GM04503 (cell line): ENCODE results near the gene MTO1.
"Not testable (repeated sequence)": the region's sequence is repeated elsewhere in the genome, so short reads cannot be mapped to it uniquely, and the experiment has no call there.

ENCODE experiments used
- DNase-seq: peaks from one replicate; pipeline ENCODE4 v3.0.0-alpha.2; 2012; ENCODE audit warnings: low read depth

MTO1 gene, protein sequence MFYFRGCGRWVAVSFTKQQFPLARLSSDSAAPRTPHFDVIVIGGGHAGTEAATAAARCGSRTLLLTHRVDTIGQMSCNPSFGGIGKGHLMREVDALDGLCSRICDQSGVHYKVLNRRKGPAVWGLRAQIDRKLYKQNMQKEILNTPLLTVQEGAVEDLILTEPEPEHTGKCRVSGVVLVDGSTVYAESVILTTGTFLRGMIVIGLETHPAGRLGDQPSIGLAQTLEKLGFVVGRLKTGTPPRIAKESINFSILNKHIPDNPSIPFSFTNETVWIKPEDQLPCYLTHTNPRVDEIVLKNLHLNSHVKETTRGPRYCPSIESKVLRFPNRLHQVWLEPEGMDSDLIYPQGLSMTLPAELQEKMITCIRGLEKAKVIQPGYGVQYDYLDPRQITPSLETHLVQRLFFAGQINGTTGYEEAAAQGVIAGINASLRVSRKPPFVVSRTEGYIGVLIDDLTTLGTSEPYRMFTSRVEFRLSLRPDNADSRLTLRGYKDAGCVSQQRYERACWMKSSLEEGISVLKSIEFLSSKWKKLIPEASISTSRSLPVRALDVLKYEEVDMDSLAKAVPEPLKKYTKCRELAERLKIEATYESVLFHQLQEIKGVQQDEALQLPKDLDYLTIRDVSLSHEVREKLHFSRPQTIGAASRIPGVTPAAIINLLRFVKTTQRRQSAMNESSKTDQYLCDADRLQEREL

DNA sequence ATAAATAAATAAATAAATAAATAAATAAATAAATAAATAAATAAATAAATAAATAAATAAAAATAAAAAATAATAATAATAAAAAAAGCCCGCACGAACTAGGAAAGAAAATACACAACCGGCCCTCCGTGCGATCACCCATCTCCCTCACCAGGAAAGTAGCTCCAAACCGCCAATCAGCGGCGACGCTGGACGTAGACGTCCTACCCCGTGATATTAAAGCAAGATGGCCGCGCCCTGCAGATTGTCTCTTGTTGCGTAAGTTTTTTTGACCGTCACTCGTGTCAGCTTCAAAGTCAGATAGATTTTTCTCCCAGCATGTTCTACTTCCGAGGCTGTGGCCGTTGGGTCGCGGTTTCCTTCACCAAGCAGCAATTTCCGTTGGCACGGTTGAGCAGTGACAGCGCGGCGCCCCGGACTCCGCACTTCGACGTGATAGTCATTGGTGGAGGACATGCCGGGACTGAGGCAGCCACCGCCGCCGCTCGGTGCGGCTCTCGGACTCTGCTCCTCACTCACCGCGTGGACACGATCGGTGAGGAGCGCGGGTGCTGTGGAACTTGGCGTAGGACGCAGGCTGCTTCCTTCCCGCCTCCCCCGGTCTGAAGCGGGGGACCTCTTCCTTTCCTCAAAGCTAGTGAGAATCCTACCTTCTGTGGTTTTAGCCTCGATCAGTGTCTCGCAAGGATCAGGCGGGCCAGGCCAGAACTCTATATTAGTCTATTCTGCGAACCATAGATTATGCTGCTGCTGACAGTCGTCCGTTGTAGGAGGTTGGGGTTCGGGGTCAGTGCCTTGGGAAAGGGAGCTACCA is at the start of gene MTO1:
TSS of gene MTO1 (plus strand) at position 201 of the 814 bp plus-strand sequence. CDS start at position 319, 118 bp downstream.
- peak; percentile 68 for DNase-seq

DNA sequence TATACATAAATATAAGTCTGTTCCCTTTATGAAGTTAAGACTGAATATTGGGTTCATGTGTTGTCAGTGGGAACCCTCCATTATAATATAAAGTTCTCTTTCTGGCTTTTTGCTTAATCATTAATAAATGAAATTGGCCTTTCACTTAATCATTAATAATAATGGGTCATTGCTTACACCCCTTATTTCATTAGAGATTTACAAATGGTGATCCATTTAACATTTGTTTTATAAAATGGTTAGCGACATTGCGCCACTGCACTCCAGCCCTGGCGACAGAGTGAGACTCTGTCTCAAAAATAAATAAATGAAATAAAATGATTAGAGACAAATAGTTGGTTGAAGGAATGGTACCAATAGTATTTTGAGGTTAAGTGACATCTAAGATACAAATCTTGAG is 48.4 kb upstream of the MTO1 start:
- no peak for DNase-seq

DNA sequence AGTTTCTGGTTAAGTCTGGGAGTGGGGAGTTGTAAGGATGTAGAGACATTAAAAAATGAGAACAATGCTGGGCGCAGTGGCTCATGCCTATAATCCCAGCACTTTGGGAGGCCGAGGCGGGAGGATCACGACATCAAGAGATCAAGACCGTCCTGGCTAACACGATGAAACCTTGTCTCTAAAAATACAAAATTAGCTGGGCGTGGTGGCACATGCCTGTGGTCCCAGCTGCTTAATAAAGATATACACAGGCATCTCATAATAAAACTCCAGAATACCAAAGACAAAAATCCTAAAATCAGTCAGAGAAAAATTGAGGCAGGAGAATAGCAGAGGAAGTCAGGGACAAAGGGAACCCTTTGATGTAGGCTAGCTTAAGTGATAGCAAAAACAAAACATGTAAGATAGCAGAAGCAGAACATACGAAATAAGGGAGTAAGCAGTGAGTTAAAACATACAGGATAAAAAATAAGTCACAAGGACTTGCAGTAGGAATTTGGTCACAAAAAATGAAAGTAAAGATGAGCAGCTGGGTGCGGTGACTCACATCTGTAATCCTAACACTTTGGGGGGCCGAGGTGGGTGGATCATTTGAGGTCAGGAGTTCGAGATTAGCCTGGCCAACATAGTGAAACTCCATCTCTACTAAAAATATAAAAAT is 43.3 kb upstream of the MTO1 start:
- DNase-seq = no peak

DNA sequence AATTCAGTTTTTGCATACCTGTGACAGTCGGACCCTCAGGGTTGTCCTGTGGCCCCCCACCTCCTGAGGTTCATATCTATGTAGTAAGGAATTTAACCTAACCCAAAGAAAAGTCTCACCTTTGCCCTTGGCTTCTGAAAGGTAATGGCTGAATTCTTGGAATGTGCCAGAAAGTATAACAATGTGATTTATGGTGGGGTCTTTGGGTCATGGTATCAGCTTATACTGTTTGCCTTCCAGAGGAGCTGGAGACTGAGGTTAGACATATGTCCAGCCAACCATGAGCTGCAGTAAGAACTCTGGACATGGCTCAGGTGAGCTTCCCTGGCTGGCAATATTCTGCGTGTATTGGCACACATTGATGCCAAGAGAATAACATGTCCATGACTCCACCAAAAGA is 40.0 kb upstream of the MTO1 start:
- DNase-seq = no peak

DNA sequence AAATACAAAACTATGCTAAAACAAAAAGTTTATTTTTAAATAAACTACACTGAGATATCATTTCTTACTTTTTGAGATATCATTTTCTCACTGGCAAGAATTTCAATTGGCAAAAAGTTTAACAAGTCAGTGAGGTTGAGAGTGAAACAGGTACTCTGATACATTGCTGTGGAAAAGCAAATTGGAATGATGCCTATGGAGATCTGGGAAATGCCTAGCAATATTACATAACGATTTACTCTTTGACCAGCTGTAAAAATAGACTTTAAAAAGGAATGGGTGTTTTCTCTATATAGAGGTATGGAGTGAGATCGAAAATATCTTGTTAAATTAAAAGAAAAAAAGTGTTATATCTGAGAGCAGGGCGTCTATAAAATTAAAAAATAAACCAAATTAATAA is 26.3 kb upstream of the MTO1 start:
- DNase-seq = no peak

DNA sequence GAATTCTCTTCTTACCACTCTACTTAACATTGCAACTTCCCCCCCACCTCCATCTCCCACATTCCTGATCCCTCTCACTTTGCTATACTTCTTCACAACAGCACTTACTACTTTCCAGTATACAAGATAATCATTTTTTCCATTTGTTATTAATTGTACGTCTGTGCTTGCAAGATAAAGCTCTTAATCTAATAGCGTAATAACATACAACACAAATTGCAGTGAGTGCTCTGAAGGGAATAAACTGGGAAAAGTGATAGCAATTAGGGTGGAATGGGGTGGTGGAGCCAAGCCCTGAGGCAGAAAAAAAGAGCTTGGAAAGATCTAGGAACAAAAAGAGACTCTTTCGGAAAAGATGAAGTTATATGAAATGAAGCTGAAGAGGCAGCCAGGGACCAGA is 18.0 kb upstream of the MTO1 start:
- DNase-seq = no peak

DNA sequence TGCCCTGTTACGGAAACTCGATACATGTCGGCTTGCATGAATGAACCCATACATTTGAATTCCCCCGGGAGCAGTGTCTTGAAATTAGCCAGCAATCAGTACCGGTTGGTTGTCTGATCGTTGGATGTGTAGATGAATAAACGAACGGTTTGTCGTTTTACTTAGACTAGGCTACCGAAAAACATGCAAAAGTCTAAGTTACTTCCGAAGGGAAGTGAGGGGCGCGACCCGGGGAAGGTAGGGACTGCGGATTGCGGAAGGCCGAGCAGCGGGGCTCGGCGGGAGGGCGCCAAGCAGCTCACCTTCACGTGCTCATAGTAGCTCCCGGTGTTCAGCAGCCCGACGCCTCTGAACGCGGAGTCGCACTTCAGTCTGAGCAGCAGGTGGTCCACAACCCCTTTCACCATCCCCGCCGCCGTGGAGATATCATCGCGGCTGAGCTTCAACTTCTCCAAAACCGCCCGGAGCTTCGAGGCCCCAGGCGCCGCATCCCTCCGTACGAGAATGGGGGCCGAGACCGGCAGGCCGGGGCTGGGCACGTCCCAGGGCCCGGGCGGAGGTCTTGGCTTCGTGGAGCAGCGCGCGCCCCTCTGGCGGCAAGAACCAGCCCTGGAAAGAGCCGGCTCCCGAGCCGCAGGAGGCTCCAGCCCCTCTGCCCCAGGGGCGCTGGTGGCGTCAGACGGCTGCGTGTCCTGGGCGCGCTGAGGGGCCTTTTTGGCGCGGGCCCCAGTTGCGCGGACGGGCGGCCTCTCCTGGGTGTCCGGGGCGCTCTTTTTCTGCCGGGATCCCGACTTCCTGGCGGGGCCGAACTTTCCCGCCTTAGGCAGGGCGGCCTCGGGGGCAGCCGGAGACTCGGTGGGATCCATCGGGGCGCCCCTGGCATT is 10.1 kb upstream of the MTO1 start:
- no peak for DNase-seq

DNA sequence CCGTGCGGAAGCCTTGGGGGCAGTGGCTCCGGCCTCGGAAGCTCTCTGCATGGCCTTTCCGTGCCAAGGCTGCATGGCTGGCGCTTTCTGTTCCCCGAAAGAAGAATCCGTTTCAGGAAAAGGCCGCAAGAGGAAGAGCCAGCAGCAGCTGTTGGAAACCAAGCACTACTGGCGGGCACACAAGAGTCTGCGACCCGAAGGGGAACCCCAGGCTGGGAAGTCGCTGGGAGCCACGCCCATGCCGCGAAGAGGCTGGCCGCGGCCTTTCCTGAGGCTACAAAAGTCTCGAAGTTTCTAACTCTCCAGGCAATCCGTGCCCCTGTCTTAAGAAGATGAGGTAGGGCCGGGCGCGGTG is 9.5 kb upstream of the MTO1 start, which contains the start of gene CGAS:
TSS of gene CGAS (minus strand) at position 191 of the 355 bp plus-strand sequence. CDS start at position 75, 116 bp downstream.
- DNase-seq = peak; percentile 28

DNA sequence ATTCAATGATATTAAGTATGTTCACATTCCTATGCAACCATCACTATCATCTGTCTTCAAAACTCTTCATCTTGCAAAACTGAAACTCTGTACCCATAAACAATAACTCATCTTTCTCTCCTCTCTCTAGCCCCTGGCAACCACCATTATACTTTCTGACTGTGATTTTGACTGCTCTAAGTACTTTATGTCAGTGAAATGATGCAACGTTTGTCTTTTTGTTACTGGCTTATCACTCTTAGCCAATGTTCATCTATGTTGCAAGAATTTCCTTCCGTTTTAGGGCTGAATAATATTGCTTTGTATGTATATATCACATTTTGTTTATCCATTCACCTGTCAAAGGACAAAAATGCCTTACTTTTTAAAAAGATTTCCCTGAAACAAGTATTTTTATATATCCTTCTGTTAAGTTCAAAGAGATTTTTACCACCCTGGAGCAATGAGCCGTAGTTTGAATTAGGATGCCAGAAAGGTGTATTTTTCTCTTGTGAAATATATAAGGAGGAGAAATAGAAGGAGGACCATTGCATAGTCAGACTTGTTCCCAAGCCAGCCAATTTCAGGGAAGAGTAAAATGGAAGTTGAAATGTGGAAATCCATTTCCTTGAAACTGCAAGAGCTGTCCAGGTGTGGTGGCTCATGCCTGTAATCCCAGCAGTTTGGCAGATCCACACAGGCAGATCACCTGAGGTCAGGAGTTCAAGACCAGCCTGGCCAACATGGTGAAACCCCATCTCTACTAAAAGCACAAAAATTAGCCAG is 5.5 kb upstream of the MTO1 start:
- no peak for DNase-seq

DNA sequence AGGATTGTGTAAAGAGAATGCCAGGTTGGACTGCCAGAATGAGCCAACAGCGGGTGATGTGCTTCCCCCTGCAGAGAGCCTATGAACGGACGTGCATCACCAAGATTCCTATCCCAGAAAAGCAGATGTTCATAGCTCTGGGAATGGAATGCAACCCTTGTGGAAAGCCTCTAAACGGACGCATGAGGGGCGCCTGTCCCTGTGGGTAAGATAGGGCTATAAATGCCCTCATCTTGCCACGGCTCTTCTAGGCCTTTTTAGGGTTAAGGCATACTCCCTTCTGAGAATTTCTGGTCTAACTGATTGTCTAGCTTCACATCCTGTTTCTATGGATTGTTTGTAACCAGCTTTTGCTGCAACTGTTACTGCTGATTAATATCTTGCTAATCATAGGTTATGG is 2.1 kb upstream of the MTO1 start:
- not testable (repeated sequence) for DNase-seq

DNA sequence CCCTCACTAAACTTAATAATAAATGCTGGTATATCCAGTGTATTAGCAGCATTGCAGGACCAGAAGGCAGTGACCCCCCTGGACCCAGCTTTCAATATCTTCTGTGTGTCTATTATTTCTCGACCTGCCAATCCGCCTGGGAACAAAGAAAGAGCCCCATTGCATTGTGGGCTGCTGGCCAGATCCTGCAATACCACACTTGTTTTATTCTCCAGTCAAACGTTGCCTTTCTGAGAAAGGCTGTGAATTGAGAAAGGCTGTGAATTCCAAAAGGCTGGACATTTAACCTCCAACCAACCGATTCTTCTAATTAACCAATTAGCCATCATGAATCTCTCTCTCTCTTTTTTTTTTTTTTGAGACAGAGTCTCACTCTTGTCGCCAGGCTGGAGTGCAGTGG is 1.5 kb upstream of the MTO1 start:
- no peak for DNase-seq

DNA sequence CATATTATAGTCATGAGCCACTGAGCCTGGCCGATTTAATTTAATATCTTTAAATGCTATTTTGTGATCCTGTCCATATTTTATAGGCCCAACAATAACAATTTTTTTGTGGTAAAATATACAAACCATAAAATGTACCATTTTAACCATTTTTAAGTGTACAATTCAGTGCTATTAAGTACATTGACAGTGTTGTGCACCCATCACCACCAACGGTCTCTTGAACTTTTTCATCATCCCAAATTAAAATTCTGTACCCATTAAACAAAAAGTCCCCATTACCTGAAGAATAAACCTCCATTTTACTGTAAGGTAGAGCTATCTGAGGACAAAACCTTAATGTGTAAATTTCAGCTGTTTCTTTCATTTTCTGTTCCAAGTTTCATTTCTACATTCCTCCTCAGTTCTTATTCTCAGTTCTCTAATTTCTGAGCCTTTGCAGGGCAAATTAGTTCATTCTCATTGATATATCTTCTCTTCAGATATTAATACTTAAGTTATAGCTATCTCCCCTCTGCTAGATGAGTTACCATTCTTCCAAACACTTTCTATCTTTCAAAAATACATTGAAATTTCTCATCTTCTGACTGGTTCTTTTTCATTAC is 10.3 kb downstream of the MTO1 start:
- no peak for DNase-seq

DNA sequence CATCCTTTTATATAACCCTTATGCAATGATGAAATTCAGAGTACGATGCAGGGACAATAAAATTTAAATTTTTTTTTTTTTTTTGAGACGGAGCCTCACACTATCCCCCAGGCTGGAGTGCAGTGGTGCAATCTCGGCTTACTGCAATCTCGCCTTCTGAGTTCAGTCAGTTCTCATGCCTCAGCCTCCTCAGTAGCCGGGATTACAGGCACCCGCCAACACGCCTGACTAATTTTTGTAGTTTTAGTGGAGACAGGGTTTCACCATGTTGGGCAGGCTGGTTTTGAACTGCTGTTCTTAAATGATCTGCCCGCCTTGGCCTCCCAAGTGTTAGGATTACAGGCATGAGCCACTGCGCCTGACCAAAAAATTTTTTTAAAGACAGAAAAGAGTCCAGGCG is 15.2 kb downstream of the MTO1 start:
- no peak for DNase-seq

DNA sequence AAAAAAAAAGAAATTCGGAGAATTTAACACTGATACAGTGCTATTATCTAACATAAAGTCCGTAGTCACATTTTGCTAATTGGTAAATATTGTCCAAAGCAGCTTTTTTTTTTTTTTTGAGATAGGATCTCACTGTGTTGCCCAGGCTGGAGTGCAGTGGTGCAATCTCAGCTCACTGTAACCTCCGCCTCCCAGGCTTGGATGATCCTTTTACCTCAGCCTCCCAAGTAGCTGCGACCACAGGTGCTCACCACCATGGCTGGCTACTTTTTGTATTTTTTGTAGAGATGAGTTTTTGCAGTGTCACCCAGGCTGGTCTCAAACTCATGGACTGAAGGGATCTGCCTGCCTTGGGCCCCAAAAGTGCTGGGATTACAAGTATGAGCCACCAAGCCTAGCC is 15.9 kb downstream of the MTO1 start:
- DNase-seq = no peak

DNA sequence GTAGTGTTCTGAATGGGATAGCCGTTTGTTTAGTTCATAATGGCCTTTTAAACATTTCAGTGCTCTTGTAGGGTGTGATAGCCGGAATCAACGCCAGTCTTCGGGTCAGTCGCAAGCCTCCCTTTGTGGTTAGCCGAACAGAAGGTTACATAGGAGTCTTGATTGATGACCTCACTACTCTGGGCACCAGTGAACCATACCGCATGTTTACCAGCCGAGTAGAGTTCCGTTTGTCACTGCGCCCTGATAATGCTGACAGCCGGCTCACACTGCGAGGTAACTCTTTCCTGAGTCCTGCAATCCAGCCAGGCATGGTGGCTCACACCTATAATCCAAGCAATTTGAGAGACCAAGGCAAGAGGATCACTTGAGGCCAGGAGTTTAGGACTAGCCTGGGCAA is 20.4 kb downstream of the MTO1 start:
- no peak for DNase-seq

DNA sequence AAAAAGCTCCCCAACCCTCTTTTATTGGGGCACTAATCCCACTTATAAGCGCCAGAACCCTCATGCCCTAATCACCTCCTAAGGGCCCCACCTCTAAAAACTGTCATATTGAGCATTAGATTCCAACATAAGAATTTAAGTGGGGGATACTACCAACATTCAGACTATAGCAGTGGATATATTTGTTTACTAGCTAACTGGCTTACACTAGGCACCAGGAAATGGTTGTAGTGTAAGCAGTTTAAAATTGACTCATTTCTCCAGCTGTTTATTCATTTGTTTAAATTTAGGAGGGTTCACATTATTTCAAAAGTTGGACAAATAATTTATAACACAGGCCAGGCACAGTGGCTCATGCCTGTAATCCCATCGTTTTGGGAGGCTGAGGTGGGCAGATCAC is 22.9 kb downstream of the MTO1 start:
- DNase-seq = no peak

DNA sequence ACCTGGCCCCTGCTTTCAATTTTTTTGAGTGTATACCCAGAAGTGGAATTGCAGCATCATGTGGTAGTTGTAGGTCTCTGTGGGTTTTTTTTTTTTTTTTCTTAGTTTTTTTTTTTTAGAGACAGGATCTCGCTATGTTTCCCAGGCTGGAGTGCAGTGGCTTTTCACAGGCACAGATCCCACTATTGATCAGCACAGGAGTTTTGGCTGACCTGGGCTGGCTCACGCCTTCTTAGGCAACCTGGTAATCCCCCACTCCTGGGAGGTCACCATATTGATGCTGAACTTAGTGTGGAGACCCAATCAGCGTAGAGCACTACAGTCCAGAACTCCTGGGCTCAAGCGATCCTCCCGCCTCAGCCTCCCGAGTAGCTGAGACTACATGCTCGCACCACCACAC is 25.9 kb downstream of the MTO1 start:
- no peak for DNase-seq

DNA sequence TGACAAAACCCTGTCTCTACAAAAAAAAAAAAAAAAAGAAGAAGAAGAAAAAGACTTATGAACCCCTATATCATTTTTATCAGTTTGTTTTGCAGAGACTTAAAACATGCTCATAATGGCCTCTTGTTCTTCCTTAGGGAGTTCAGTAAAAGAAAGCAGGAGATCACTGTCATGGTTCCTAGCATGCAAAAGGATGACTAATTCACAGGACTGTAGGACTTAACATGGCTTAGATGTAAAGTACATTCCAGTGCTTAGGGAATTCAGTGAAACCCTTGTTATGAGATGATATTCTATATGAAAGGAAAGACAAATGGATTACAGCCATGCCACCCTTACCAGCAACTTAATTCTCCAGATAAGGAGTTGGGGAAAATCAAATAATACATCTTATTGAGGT is 29.8 kb downstream of the MTO1 start:
- no peak for DNase-seq

DNA sequence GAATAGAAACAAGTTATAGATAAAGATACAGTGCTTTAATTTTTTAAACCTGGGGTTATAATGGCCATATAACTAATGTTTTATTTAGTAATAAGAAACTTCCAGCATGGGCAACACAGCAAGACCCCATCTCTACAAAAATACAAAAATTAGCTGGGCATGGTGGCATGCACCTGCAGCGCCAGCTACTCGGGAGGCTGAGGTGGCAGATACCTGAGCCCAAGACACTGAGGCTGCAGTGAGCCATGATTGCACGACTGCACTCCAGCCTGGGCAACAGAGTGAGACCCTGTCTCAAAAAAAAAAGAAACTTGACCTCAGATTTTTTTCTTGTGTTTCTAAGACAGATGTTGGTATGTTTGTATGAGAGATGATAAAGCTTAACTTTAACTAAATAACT is 36.4 kb downstream of the MTO1 start:
- DNase-seq = no peak
